Measurements from ENCODE around the gene CCDC88C.

The CCDC88C gene

DNA sequence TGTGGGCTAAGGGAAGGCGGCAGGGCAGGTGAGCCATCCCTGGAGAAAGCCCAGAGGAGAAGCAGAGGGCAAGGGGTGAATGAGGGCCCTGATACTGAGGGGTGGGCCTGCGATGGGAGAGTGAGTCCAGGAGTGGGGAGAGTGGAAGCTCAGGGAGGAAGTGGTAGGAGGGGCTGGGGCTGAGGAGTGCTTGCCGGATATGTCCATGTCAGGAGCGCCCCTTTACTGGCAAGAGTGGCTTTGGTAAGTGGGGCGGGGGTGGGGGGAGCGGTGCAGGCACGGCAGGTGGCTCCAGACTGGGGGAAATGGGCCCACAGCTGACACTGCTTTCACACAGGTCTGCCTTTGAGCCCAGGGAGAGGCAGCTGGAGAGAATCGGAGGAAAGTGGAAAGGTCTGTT is 86.8 kb downstream of the CCDC88C start:
- Histone ChIP-seq H4K91ac (ENCODE audit: low read length) (no peak overlapping the region), H3K4me1 (ENCODE audit: control insufficient read depth, insufficient read depth, low read depth, low read length) (peaks cover 18% of the 10 kb centered on the region), H2BK5ac (ENCODE audit: low read depth, low read length, poor library complexity, severe bottlenecking) (no peak overlapping the region), H2AK5ac (ENCODE audit: low read length, severe bottlenecking) (no peak overlapping the region), H3K23ac (ENCODE audit: low read length in 2 of 2) (no peak overlapping the region), H3K36me3 (ENCODE audit: control insufficient read depth in 1 of 2, insufficient read depth in 2 of 2, low read depth in 1 of 2, low read length in 2 of 2) (peaks cover 0 to 3% of the 10 kb centered on the region in 2 experiments), H3K9me3 (ENCODE audit: control insufficient read depth, low read length) (no peaks in the 10 kb centered on the region), H2BK15ac (ENCODE audit: low read depth, poor library complexity, severe bottlenecking) (no peak overlapping the region), H3K18ac (ENCODE audit: low read depth in 1 of 2, low read length in 2 of 2) (no peak overlapping the region), H2BK12ac (ENCODE audit: low read length in 2 of 2) (no peak overlapping the region), H3K27me3 (ENCODE audit: control insufficient read depth in 1 of 2, insufficient read depth in 1 of 2, low read length in 2 of 2) (peaks cover 3 to 99% of the 10 kb centered on the region in 2 experiments), H3K4me2 (ENCODE audit: low read length, poor library complexity, severe bottlenecking) (no peak overlapping the region), H4K8ac (ENCODE audit: low read length) (no peak overlapping the region), H3K14ac (ENCODE audit: low read length in 2 of 2) (peak overlapping the region in 1 of 2 experiments; percentile 31), H3K27ac (ENCODE audit: low read length, poor library complexity, severe bottlenecking) (no peak overlapping the region), H2AFZ (ENCODE audit: low read depth, low read length) (no peak overlapping the region), H3K4me3 (ENCODE audit: insufficient read depth in 1 of 2, low read depth in 1 of 2, low read length in 2 of 2) (no peak overlapping the region), H3K9ac (ENCODE audit: low read length) (no peak overlapping the region), H3K4ac (ENCODE audit: low read depth in 1 of 2, low read length in 2 of 2) (no peak overlapping the region), H2BK120ac (ENCODE audit: low read depth, low read length) (no peak overlapping the region), H3K79me1 (replicated peaks; ENCODE audit: low read length, poor library complexity, severe bottlenecking) (no peaks in the 10 kb centered on the region)
- 89% methylated on average over 7 of the region's 8 CpGs for WGBS
- no peak for DNase-seq

DNA sequence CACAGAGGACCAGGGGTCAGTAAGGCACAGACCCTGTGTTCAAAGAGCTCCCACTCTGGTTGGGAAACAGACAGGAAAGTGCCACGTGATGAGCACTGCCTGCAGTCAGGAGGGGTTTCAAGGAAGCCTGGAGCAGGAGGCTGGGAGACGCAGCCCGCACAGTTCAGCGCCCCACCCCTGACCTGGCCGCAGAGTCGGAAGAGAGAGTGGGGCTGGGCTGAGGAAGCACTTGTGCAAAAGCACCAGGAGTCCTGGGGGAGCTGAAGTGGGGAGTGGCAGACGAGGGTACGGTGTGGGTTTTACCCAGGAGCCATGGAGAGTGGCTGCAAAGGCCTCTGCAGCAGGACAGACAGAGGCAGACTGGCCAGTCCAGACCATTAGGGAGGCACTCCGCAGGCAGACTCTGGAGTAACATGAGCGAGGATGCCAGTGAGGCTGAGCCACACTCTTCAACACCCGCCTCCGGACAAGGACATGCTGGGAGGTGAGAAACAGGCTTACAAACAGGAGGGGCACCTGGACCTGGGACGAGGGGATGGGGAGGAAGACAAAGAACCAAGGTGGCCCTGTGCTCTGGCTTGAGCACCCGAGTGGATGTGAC is 87.4 kb downstream of the CCDC88C start:
- H3K36me3 ChIP-seq (ENCODE audit: control insufficient read depth in 1 of 2, insufficient read depth in 2 of 2, low read depth in 1 of 2, low read length in 2 of 2): peaks cover 0 to 3% of the 10 kb centered on the region in 2 experiments
- DNase-seq: no peak
- 83% methylated on average over 14 of the region's 14 CpGs for WGBS

DNA sequence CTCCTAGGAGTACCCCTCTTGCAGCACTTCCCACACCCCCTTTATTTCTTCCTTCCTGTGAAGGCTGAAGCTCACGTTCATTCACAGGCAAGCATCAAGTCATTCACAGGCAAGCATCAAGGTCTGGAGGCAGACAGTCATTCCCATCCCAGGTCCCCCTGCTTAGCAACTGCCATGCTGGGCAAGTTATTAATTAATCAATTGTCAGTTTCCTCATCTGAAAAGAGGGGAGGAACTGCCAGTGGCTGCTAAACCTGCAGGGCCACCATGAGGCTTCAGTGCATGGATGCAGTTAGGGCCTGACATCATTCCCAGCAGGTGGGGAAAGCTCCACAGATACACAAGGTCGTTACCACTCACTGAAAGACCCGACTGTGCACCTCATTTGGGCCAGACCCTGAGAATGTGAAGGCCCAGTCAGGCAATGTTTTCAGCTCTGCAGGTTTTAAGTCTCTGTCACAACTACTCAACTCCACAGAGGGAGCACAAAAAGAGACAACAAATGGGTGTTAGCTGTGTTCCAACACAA is 88.1 kb downstream of the CCDC88C start:
- no peak overlapping the region for H3K4me3 ChIP-seq (ENCODE audit: insufficient read depth in 1 of 2, low read depth in 1 of 2, low read length in 2 of 2)
- H4K8ac ChIP-seq (ENCODE audit: low read length): no peak overlapping the region
- no peak overlapping the region for H3K4me2 ChIP-seq (ENCODE audit: low read length, poor library complexity, severe bottlenecking)
- H2BK15ac ChIP-seq (ENCODE audit: low read depth, poor library complexity, severe bottlenecking): no peak overlapping the region
- no peak overlapping the region for H3K4ac ChIP-seq (ENCODE audit: low read depth in 1 of 2, low read length in 2 of 2)
- no peak overlapping the region for H2BK5ac ChIP-seq (ENCODE audit: low read depth, low read length, poor library complexity, severe bottlenecking)
- no peaks in the 10 kb centered on the region for H3K79me1 ChIP-seq (replicated peaks; ENCODE audit: low read length, poor library complexity, severe bottlenecking)
- 64% methylated on average over 3 of the region's 3 CpGs for WGBS
- H4K91ac ChIP-seq (ENCODE audit: low read length): no peak overlapping the region
- H3K9me3 ChIP-seq (ENCODE audit: control insufficient read depth, low read length): no peaks in the 10 kb centered on the region
- H2AFZ ChIP-seq (ENCODE audit: low read depth, low read length): no peak overlapping the region
- H2BK120ac ChIP-seq (ENCODE audit: low read depth, low read length): no peak overlapping the region
- no peak overlapping the region for H3K9ac ChIP-seq (ENCODE audit: low read length)
- H2BK12ac ChIP-seq (ENCODE audit: low read length in 2 of 2): no peak overlapping the region
- H3K23ac ChIP-seq (ENCODE audit: low read length in 2 of 2): no peak overlapping the region
- peaks cover 5% of the 10 kb centered on the region for H3K4me1 ChIP-seq (ENCODE audit: control insufficient read depth, insufficient read depth, low read depth, low read length)
- no peak overlapping the region for H2AK5ac ChIP-seq (ENCODE audit: low read length, severe bottlenecking)
- H3K18ac ChIP-seq (ENCODE audit: low read depth in 1 of 2, low read length in 2 of 2): no peak overlapping the region
- H3K36me3 ChIP-seq (ENCODE audit: control insufficient read depth in 1 of 2, insufficient read depth in 2 of 2, low read depth in 1 of 2, low read length in 2 of 2): peaks cover 0 to 3% of the 10 kb centered on the region in 2 experiments
- H3K14ac ChIP-seq (ENCODE audit: low read length in 2 of 2): no peak overlapping the region
- H3K27me3 ChIP-seq (ENCODE audit: control insufficient read depth in 1 of 2, insufficient read depth in 1 of 2, low read length in 2 of 2): peaks cover 3 to 99% of the 10 kb centered on the region in 2 experiments
- no peak overlapping the region for H3K27ac ChIP-seq (ENCODE audit: low read length, poor library complexity, severe bottlenecking)
- DNase-seq: no peak

More for the DNA sequence above, 87.4 kb downstream of the CCDC88C start:
- H2BK12ac ChIP-seq (ENCODE audit: low read length in 2 of 2): no peak overlapping the region
- no peak overlapping the region for H3K27ac ChIP-seq (ENCODE audit: low read length, poor library complexity, severe bottlenecking)
- H2BK5ac ChIP-seq (ENCODE audit: low read depth, low read length, poor library complexity, severe bottlenecking): no peak overlapping the region
- no peak overlapping the region for H4K91ac ChIP-seq (ENCODE audit: low read length)
- no peak overlapping the region for H2BK15ac ChIP-seq (ENCODE audit: low read depth, poor library complexity, severe bottlenecking)
- peaks cover 3 to 99% of the 10 kb centered on the region in 2 experiments for H3K27me3 ChIP-seq (ENCODE audit: control insufficient read depth in 1 of 2, insufficient read depth in 1 of 2, low read length in 2 of 2)
- no peak overlapping the region for H2AK5ac ChIP-seq (ENCODE audit: low read length, severe bottlenecking)
- peaks cover 12% of the 10 kb centered on the region for H3K4me1 ChIP-seq (ENCODE audit: control insufficient read depth, insufficient read depth, low read depth, low read length)
- no peak overlapping the region for H3K4me2 ChIP-seq (ENCODE audit: low read length, poor library complexity, severe bottlenecking)
- no peak overlapping the region for H3K4ac ChIP-seq (ENCODE audit: low read depth in 1 of 2, low read length in 2 of 2)
- no peak overlapping the region for H4K8ac ChIP-seq (ENCODE audit: low read length)
- no peaks in the 10 kb centered on the region for H3K79me1 ChIP-seq (replicated peaks; ENCODE audit: low read length, poor library complexity, severe bottlenecking)
- H2AFZ ChIP-seq (ENCODE audit: low read depth, low read length): no peak overlapping the region
- no peak overlapping the region for H3K14ac ChIP-seq (ENCODE audit: low read length in 2 of 2)
- no peaks in the 10 kb centered on the region for H3K9me3 ChIP-seq (ENCODE audit: control insufficient read depth, low read length)
- no peak overlapping the region for H3K4me3 ChIP-seq (ENCODE audit: insufficient read depth in 1 of 2, low read depth in 1 of 2, low read length in 2 of 2)
- no peak overlapping the region for H3K23ac ChIP-seq (ENCODE audit: low read length in 2 of 2)
- H3K18ac ChIP-seq (ENCODE audit: low read depth in 1 of 2, low read length in 2 of 2): no peak overlapping the region
- no peak overlapping the region for H2BK120ac ChIP-seq (ENCODE audit: low read depth, low read length)
- H3K9ac ChIP-seq (ENCODE audit: low read length): no peak overlapping the region

DNA sequence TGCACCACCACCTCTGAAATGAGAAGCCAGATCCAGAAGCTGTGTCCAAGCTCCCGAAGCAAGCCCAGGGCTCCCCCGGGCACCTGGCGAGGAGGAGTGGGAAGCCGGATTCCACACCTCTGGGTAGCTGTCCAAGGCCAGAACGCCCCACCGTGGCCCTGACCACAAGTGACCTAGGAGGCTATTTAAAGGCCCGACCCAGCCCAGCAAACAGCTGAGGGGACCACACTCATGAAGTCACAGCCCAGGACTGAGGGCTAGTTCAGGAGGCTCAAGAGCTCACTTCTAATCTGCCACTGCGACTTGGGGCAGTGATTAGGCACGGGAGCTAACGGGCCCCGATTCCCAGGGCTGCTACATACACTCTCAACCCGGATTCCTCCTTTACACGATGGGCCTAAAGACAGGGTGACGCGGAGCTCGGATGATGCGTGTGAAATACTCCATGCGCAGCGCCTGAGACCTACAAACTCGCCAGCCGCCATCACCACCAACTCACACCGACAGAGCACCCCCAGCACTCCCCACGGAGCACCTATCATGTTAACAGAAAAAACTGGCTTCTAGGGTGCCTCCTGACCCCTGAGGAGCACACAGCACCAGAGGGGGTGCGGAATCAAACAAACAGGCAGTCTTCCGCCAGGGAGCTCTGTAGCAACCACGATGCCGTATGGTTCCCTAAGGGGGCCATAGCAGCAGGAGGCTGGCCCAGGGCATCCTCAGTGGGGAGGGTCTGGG is 89.1 kb downstream of the CCDC88C start:
- H3K79me1 ChIP-seq (replicated peaks; ENCODE audit: low read length, poor library complexity, severe bottlenecking): no peaks in the 10 kb centered on the region
- no peak overlapping the region for H2BK15ac ChIP-seq (ENCODE audit: low read depth, poor library complexity, severe bottlenecking)
- H2BK120ac ChIP-seq (ENCODE audit: low read depth, low read length): no peak overlapping the region
- H2AFZ ChIP-seq (ENCODE audit: low read depth, low read length): no peak overlapping the region
- H3K4me2 ChIP-seq (ENCODE audit: low read length, poor library complexity, severe bottlenecking): no peak overlapping the region
- no peak for DNase-seq
- no peak overlapping the region for H2AK5ac ChIP-seq (ENCODE audit: low read length, severe bottlenecking)
- no peak overlapping the region for H3K9ac ChIP-seq (ENCODE audit: low read length)
- H3K4me1 ChIP-seq (ENCODE audit: control insufficient read depth, insufficient read depth, low read depth, low read length): peaks cover 5% of the 10 kb centered on the region
- no peak overlapping the region for H3K4ac ChIP-seq (ENCODE audit: low read depth in 1 of 2, low read length in 2 of 2)
- no peak overlapping the region for H3K14ac ChIP-seq (ENCODE audit: low read length in 2 of 2)
- H2BK5ac ChIP-seq (ENCODE audit: low read depth, low read length, poor library complexity, severe bottlenecking): no peak overlapping the region
- no peak overlapping the region for H4K91ac ChIP-seq (ENCODE audit: low read length)
- peaks cover 3 to 97% of the 10 kb centered on the region in 2 experiments for H3K27me3 ChIP-seq (ENCODE audit: control insufficient read depth in 1 of 2, insufficient read depth in 1 of 2, low read length in 2 of 2)
- no peaks in the 10 kb centered on the region for H3K9me3 ChIP-seq (ENCODE audit: control insufficient read depth, low read length)
- no peak overlapping the region for H3K27ac ChIP-seq (ENCODE audit: low read length, poor library complexity, severe bottlenecking)
- 91% methylated on average over 26 of the region's 27 CpGs for WGBS
- no peak overlapping the region for H4K8ac ChIP-seq (ENCODE audit: low read length)
- no peak overlapping the region for H2BK12ac ChIP-seq (ENCODE audit: low read length in 2 of 2)
- no peak overlapping the region for H3K18ac ChIP-seq (ENCODE audit: low read depth in 1 of 2, low read length in 2 of 2)
- peaks cover 0 to 3% of the 10 kb centered on the region in 2 experiments for H3K36me3 ChIP-seq (ENCODE audit: control insufficient read depth in 1 of 2, insufficient read depth in 2 of 2, low read depth in 1 of 2, low read length in 2 of 2)
- no peak overlapping the region for H3K4me3 ChIP-seq (ENCODE audit: insufficient read depth in 1 of 2, low read depth in 1 of 2, low read length in 2 of 2)
- H3K23ac ChIP-seq (ENCODE audit: low read length in 2 of 2): no peak overlapping the region

Data from mesenchymal stem cell (in vitro differentiated cells and primary cell).